IPS DF 6.9 (cell line): Measurements from ENCODE around the gene SLC31A1.
"Not testable (repeated sequence)": the region's sequence is repeated elsewhere in the genome, so short reads cannot be mapped to it uniquely, and the experiment has no call there.

ENCODE experiments used
- DNase-seq: peaks from one replicate; pipeline ENCODE4 v3.0.0-alpha.2; 2013; ENCODE audit warnings: low read depth, low spot score
- H3K27ac ChIP-seq: one replicate; pipeline ENCODE4 v1.5.1; 2013; ENCODE audit warnings: low read length, control low read depth
- H3K27me3 ChIP-seq: 2 replicates; pipeline ENCODE4 v1.6.1; 2013; ENCODE audit warnings: mild to moderate bottlenecking, low read length; ENCODE audit not compliant: control insufficient read depth, insufficient read depth
- H3K36me3 ChIP-seq: 2 replicates; pipeline ENCODE4 v1.6.1; 2013; ENCODE audit warnings: low read length; ENCODE audit not compliant: control insufficient read depth, insufficient read depth
- H3K4me1 ChIP-seq: 2 replicates; pipeline ENCODE4 v1.6.1; 2013; ENCODE audit warnings: low read length; ENCODE audit not compliant: control insufficient read depth, insufficient read depth
- H3K4me3 ChIP-seq: 2 replicates; pipeline ENCODE4 v1.5.1; 2013; ENCODE audit warnings: mild to moderate bottlenecking, low read length
- H3K9me3 ChIP-seq: 2 replicates; pipeline ENCODE4 v1.6.1; 2013; ENCODE audit warnings: low read length, inconsistent platforms; ENCODE audit not compliant: control insufficient read depth, insufficient read depth
- WGBS: extraction: QIAGEN DNeasy Blood & Tissue Kit; methylation state at CpG from one replicate; pipeline ENCODE4 v1.1.7; 2013; ENCODE audit warnings: mixed read lengths, missing lambda C conversion rate; ENCODE audit not compliant: insufficient read length, insufficient coverage; 5-methylcytosine and 5-hydroxymethylcytosine counted together

The SLC31A1 gene

DNA sequence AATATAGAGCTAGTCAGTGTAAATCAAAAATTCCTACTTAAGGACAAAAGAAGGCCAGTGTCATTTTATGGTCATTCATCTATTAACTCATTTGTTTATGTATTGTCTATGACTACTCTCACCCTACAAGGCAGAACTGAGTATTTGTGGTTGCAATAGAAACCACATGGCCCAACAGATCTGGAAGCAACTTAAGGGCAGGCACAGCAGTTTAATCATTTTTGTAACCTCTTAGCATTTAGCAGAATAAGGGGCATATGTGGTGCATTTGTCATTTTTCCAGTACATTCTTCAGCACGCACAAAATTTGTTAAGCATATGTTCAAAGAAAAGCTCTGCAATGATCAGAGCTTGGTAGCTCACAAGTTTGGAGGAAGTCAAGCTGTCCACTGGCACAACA, 1.4 kb upstream of the SLC31A1 start:
- WGBS = no CpG with 5 or more reads among the region's 1 CpG
- Histone ChIP-seq H3K9me3 (no peaks in the 10 kb centered on the region), H3K36me3 (no peaks in the 10 kb centered on the region), H3K27ac (no peak overlapping the region), H3K27me3 (no peaks in the 10 kb centered on the region), H3K4me3 (no peak overlapping the region), H3K4me1 (peaks cover 2% of the 10 kb centered on the region; the same call in 1 of the 2 replicates)
- no peak for DNase-seq

DNA sequence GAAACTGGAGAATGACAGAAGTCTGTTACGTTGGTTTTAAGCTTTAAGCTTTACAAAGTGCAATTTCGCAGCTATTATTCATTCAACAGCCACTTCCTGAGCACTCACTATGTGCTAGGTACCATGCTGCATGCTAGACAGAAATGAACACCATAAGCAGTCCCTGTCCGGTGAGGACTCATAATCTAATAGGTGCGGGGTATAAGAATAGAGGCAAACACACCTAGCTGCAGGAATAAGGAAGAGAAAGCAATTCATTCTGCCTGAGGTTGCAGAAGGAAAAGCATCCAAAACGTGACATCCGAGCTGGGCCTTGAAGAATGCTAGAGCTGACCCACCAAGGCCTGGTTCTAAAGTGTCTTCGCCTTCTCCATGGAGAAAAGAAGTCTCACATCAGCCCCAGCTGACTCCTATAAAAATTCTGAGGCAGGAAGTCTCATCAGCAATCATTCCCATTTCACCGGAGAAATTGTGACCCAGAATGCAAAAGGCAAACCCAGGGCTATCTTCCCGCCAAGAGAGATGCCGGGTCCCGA, 809 bp upstream of the SLC31A1 start:
- no peak for DNase-seq
- Histone ChIP-seq H3K36me3 (no peaks in the 10 kb centered on the region), H3K27me3 (no peaks in the 10 kb centered on the region), H3K27ac (no peak overlapping the region), H3K9me3 (no peaks in the 10 kb centered on the region), H3K4me3 (peak overlapping the region; percentile 57; the same call in 1 of the 2 replicates), H3K4me1 (peaks cover 2% of the 10 kb centered on the region; the same call in 1 of the 2 replicates)
- no CpG with 5 or more reads among the region's 11 CpGs for WGBS

DNA sequence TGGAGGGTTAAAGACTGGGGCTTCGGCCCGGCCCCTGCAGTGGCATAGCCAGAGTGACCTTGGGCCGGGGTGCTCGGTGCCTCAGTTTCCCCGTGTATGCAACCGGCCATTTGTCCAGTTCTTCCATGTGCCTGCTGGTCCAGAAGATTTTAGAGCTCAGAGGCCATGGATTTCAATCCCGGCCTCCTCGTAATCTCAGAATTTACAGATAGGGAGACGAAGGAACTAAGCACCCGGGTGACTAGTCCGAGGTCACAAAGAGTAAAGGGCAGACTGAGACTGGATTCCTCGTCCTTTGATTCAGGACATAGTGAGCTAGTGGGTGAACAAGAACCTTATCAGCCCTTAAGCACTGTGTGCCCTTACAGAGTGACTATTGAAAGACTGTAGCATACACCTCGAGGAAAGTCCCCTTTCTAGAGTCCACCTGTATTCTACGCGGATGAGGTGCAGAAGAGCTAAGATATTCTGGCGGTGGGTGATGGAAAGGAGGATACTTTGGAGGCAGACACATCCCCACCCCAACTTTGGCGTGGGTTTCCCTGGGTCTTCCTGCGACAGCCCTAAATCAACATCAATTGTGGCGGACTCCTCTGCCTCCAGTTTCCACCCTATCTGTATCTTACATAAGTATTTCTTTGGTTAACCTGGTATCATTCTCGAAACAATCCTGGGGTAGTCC, 597 bp downstream of the SLC31A1 start:
- Histone ChIP-seq H3K4me1 (peaks cover 2% of the 10 kb centered on the region; the same call in 1 of the 2 replicates), H3K36me3 (no peaks in the 10 kb centered on the region), H3K27ac (no peak overlapping the region), H3K4me3 (peak overlapping the region; percentile 91), H3K9me3 (no peaks in the 10 kb centered on the region), H3K27me3 (no peaks in the 10 kb centered on the region)
- DNase-seq = no peak
- WGBS = no CpG with 5 or more reads among the region's 20 CpGs

DNA sequence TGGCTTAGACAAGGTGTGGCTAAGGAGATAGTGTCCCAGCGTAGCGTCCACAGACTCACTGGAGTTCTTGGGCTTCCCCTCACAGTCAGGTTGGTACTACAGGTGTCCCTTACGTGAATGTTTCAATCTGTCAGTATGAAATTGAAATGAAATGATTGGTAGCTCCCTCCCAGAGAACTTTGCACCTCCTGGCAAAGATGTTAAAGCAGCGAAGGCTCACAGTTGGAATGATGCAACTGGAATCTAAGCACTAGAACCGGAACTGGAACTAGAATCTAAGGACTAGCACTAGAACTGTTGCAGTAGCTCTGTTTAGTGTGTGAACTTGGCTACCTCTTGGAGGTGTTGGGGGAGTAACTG, 1.1 kb downstream of the SLC31A1 start:
- Histone ChIP-seq H3K9me3 (no peaks in the 10 kb centered on the region), H3K27me3 (no peaks in the 10 kb centered on the region), H3K27ac (no peak overlapping the region), H3K4me3 (peak overlapping the region; percentile 91; the same call in 1 of the 2 replicates), H3K36me3 (no peaks in the 10 kb centered on the region), H3K4me1 (peaks cover 2% of the 10 kb centered on the region; the same call in 1 of the 2 replicates)
- DNase-seq = no peak
- no CpG with 5 or more reads among the region's 5 CpGs for WGBS

DNA sequence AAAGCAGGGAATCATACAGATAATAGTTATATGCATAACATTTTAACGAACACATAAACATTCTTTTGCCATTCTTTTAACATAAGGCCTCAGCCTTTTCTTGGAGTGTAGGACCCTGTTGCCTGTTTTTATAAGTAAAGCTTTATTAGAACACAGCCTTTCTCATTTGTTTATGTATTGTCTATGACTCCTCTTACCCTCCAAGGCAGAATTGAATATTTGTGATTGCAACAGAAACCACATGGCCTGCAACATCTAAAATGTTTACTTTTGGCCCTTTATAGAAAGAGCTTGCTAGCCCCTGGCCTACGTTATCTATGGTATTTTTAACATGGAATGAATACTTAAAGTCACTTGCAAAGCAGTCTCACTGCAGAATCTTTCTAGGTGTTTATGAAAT, 2.6 kb downstream of the SLC31A1 start:
- no peak for DNase-seq
- H3K9me3 ChIP-seq = no peaks in the 10 kb centered on the region
- no peak overlapping the region for H3K4me3 ChIP-seq
- no peak overlapping the region for H3K27ac ChIP-seq
- no peaks in the 10 kb centered on the region for H3K27me3 ChIP-seq
- no CpG with 5 or more reads among the region's 2 CpGs for WGBS
- no peaks in the 10 kb centered on the region for H3K36me3 ChIP-seq
- H3K4me1 ChIP-seq = peaks cover 2% of the 10 kb centered on the region; the same call in 1 of the 2 replicates

DNA sequence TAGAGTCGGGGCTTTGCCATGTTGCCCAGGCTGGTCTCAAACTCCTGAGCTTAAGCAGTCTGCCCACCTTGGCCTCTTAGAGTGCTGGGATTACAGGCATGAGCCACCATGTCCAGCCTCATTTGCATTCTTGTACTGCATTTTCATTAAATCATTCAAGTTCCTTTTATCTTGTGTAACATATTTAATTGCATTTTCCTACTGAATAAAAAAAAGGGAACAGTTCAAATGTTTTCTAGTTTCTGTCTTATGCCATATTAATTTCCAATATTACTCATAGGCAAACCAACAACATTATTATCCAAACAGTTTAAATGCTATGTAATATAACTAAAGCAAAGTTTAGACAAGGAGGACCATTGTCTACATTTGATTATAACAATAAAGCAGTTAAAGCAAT, 6.1 kb downstream of the SLC31A1 start:
- no peaks in the 10 kb centered on the region for H3K36me3 ChIP-seq
- H3K27me3 ChIP-seq = no peaks in the 10 kb centered on the region
- no peak for DNase-seq
- H3K4me1 ChIP-seq = peaks cover under 1% of the 10 kb centered on the region; the same call in 1 of the 2 replicates
- H3K9me3 ChIP-seq = no peaks in the 10 kb centered on the region
- no peak overlapping the region for H3K27ac ChIP-seq
- H3K4me3 ChIP-seq = no peak overlapping the region
- no CpG with 5 or more reads among the region's 1 CpG for WGBS

DNA sequence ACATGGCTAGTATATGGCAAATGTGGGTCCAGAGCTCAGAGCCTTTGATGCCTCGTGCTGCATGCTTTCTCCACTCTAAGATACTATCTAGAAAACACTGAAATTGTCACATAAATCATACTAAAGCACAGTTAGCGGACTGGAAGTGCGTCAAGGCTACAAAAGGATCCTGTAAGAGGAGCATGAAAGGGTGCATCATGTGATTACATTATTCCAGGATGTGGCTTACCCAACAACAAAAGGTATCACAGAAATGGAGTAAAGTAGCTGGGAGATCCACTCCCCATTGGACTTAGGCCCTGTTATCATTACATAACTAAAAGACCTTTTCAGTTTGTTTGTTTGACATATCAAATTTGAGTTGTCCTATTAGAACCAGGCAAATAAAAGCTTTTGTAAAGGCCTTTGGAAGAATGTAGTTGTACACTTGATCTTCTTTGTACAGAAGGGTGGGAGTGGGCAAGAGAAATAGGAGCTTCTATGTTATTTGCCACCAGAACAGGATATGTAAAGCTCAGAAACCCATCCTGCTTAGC, 6.9 kb downstream of the SLC31A1 start:
- no peak overlapping the region for H3K4me3 ChIP-seq
- H3K9me3 ChIP-seq = no peaks in the 10 kb centered on the region
- H3K27me3 ChIP-seq = no peaks in the 10 kb centered on the region
- no peaks in the 10 kb centered on the region for H3K36me3 ChIP-seq
- no CpG with 5 or more reads among the region's 3 CpGs for WGBS
- H3K4me1 ChIP-seq = no peaks in the 10 kb centered on the region
- no peak overlapping the region for H3K27ac ChIP-seq
- DNase-seq = no peak

DNA sequence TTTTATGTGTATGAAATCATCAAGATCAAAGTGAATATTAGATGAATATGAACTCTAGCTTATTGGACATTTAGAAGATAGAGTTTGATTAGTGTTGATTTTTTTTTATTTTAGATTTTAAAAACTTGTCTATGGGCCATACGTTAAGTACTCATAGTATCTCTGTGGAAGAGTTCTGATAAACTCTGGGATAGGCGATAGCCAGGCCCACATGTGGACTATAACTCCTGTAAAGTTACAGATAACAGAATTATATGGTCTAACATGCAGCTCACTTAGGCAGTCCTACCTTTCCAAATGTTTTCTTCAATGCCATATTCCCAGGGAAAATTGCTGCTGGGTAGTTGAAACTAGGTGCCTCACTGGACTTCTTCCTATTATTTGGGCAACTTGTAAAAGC, 10.4 kb downstream of the SLC31A1 start:
- DNase-seq = no peak
- Histone ChIP-seq H3K27me3 (no peaks in the 10 kb centered on the region), H3K36me3 (no peaks in the 10 kb centered on the region), H3K9me3 (no peaks in the 10 kb centered on the region), H3K4me1 (no peaks in the 10 kb centered on the region), H3K4me3 (no peak overlapping the region), H3K27ac (no peak overlapping the region)
- WGBS = 100% methylated on average over 1 of the region's 2 CpGs

DNA sequence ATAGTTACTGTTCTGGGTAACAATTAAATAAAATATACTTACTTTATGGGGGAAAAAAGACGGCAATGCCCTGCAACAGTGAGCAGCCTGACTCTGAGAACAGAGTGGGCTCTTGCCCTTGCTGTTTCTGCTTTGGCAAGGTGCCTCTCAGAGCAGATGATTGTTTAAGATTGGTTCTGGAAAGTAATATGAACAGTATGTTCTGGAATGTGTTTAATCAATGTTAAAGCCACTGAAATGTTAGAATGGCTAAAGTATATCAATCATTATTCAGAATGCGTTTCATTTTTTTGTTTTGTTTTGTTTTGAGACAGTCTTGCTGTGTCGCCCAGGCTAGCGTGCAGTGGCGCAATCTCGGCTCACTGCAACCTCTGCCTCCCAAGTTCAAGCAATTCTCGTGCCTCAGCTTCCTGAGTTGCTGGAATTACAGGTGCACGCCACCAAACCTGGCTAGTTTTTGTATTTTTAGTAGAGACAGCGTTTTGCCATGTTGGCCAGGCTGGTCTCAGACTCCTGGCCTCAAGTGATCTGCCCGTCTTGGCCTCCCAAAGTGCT, 14.4 kb downstream of the SLC31A1 start:
- H3K27ac ChIP-seq, H3K4me3 ChIP-seq, DNase-seq, H3K4me1 ChIP-seq, H3K27me3 ChIP-seq, H3K9me3 ChIP-seq, H3K36me3 ChIP-seq: not testable (repeated sequence)
- WGBS = no CpG with 5 or more reads among the region's 10 CpGs

DNA sequence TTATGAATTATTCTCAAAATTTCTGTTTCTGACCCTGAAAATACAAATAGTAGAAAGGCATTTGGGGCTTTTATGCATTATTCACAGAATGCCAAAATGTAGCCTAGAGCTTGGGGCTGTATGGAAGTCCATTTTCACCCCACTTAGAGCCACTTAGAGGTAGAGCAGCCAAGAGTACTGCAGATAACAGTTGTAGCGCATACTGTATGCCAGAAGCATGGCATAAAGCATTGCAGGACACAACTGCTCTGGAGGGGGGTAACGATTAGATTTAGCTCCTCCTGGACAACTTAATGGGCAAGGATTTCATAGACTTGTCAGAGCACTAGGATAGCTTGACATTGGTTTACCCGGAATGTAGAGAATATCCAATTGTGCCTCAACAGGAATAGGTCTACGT, 15.7 kb downstream of the SLC31A1 start:
- Histone ChIP-seq H3K27ac (no peak overlapping the region), H3K4me1 (no peaks in the 10 kb centered on the region), H3K27me3 (no peaks in the 10 kb centered on the region), H3K9me3 (no peaks in the 10 kb centered on the region), H3K4me3 (no peak overlapping the region), H3K36me3 (no peaks in the 10 kb centered on the region)
- DNase-seq = no peak
- no CpG with 5 or more reads among the region's 4 CpGs for WGBS
